ENCODE data around the gene ZAP70.

Gene ZAP70

GRCh38 chr2:97745474-97746174 lies 32.2 kb downstream of the ZAP70 start:
- Mint-ChIP-seq H3K4me3 (no peak overlapping the region), H3K27me3 (ENCODE audit: low read depth) (peaks cover 3% of the 10 kb centered on the region), H3K27ac (peak overlapping the region in 2 of 3 experiments; percentile 2 to 48), H3K9me3 (no peaks in the 10 kb centered on the region), H3K36me3 (ENCODE audit: low read depth) (peaks cover 21% of the 10 kb centered on the region), H3K4me1 (peaks cover 52% of the 10 kb centered on the region)
- TF ChIP-seq, protein P1, sequence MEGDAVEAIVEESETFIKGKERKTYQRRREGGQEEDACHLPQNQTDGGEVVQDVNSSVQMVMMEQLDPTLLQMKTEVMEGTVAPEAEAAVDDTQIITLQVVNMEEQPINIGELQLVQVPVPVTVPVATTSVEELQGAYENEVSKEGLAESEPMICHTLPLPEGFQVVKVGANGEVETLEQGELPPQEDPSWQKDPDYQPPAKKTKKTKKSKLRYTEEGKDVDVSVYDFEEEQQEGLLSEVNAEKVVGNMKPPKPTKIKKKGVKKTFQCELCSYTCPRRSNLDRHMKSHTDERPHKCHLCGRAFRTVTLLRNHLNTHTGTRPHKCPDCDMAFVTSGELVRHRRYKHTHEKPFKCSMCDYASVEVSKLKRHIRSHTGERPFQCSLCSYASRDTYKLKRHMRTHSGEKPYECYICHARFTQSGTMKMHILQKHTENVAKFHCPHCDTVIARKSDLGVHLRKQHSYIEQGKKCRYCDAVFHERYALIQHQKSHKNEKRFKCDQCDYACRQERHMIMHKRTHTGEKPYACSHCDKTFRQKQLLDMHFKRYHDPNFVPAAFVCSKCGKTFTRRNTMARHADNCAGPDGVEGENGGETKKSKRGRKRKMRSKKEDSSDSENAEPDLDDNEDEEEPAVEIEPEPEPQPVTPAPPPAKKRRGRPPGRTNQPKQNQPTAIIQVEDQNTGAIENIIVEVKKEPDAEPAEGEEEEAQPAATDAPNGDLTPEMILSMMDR (IDR thresholded peaks at IDR 0.05; ENCODE audit: unreplicated experiment in 3 of 3) = no peak

DNA sequence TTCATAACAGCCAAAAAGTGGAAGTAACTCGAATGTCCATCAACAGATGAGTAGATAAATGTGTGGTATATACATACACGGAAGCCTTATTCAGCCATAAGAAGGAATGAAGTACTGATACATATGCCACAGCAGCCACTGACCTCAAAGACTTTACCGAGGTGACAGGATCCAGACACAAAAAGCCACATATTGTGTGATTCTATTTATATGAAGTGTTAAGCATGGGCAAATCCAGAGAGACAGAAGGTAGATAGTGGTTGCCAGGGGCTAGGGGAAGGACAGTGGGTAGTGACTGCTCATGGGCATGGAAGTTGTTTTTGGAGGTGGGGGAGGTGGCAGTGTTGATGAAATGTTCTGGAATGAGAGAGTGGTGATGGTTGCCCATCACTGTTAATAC lies 33.9 kb downstream of the ZAP70 start:
- Mint-ChIP-seq H3K27ac (peak overlapping the region; percentile 14 to 65 (median 56)), H3K36me3 (ENCODE audit: low read depth) (peaks cover 34% of the 10 kb centered on the region), H3K4me1 (peaks cover 48% of the 10 kb centered on the region), H3K9me3 (no peaks in the 10 kb centered on the region), H3K4me3 (peak overlapping the region in 1 of 3 experiments; percentile 1), H3K27me3 (ENCODE audit: low read depth) (no peaks in the 10 kb centered on the region)
- TF ChIP-seq, protein P1 (IDR thresholded peaks at IDR 0.05; ENCODE audit: unreplicated experiment in 3 of 3) = no peak

DNA sequence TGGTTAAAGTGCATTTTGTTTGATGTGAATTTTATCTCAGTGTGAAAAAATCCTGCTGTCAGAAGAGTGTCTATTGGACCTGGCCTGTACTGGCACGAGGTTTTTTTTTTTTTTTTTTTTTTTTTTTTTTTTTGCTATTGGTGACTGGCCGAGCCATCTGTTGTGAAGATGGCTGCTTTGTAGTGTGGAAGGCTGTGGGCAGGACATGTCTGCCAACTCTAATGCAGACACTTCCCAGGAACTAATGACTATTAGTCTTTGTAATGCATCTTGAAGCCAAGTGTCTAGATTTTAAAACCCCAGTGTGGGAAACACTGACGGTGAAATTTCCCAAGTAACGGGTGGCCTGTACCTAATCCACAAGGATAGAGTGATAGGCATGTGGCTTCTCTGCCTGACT lies 34.3 kb downstream of the ZAP70 start:
- H3K9me3 Mint-ChIP-seq = no peaks in the 10 kb centered on the region
- no peaks in the 10 kb centered on the region for H3K27me3 Mint-ChIP-seq (ENCODE audit: low read depth)
- TF ChIP-seq, protein P1 (IDR thresholded peaks at IDR 0.05; ENCODE audit: unreplicated experiment in 3 of 3) = no peak
- peaks cover 34% of the 10 kb centered on the region for H3K36me3 Mint-ChIP-seq (ENCODE audit: low read depth)
- peaks cover 49% of the 10 kb centered on the region for H3K4me1 Mint-ChIP-seq
- peak overlapping the region; percentile 14 to 65 (median 56) for H3K27ac Mint-ChIP-seq
- H3K4me3 Mint-ChIP-seq = no peak overlapping the region

- Mint-ChIP-seq H3K27ac (peak overlapping the region in 1 of 3 experiments; percentile 43), H3K9me3 (no peaks in the 10 kb centered on the region), H3K36me3 (ENCODE audit: low read depth) (peaks cover 29% of the 10 kb centered on the region), H3K4me1 (peaks cover 39% of the 10 kb centered on the region), H3K27me3 (ENCODE audit: low read depth) (no peaks in the 10 kb centered on the region), H3K4me3 (no peak overlapping the region)
- TF ChIP-seq, protein P1 (IDR thresholded peaks at IDR 0.05; ENCODE audit: unreplicated experiment in 3 of 3) = no peak
Measured at GRCh38 chr2:97749581-97749980, 36.2 kb downstream of the ZAP70 start.

DNA sequence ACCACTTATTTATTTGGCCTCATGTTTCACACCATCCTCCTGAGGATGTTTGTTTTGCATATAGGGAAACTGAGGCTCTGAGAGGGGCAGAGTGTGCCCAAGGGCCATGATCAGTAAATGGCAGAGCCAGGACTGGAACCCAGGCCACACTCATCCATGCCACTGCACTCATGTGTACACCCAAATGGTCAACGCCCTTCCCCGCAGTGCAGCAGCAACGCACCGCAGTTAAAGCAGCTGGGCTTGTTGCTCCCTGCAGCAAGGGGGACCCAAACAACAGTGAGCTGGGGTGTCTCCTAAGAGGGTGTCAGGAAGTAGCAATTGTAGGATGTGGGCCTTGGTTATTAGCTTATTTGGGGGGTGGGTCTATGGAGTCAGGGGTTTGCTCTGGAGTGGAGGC lies 36.6 kb downstream of the ZAP70 start:
- Mint-ChIP-seq H3K27me3 (ENCODE audit: low read depth) (no peaks in the 10 kb centered on the region), H3K4me3 (no peak overlapping the region), H3K9me3 (no peaks in the 10 kb centered on the region), H3K27ac (no peak overlapping the region), H3K36me3 (ENCODE audit: low read depth) (peaks cover 32% of the 10 kb centered on the region), H3K4me1 (peaks cover 39% of the 10 kb centered on the region)
- TF ChIP-seq, protein P1 (IDR thresholded peaks at IDR 0.05; ENCODE audit: unreplicated experiment in 3 of 3) = no peak

DNA sequence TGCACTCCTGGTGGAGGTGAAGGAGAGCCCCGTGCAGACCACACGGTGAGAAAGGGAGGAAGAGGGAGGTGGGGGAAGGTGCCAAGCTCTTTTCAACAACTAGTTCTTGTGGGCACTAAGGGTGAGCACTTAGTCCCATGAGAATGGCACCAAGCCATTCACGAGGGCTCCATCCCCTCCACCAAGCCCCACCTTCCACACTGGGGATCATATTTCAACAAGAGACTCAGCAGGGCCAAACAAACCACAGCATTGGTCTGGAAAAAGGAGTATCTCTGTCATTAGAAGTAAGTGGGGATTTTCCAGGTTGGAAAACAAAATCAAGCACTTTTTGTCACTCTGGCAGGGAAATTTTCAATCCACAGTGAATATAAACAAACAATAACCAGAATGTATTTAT lies 38.4 kb downstream of the ZAP70 start:
- TF ChIP-seq, protein P1 (IDR thresholded peaks at IDR 0.05; ENCODE audit: unreplicated experiment in 3 of 3) = no peak
- H3K9me3 Mint-ChIP-seq = no peaks in the 10 kb centered on the region
- no peak overlapping the region for H3K4me3 Mint-ChIP-seq
- H3K36me3 Mint-ChIP-seq (ENCODE audit: low read depth) = peaks cover 39% of the 10 kb centered on the region
- no peak overlapping the region for H3K27ac Mint-ChIP-seq
- no peaks in the 10 kb centered on the region for H3K27me3 Mint-ChIP-seq (ENCODE audit: low read depth)
- H3K4me1 Mint-ChIP-seq = peaks cover 29% of the 10 kb centered on the region

Measured in nephron (organoid).